BE2C (cell line): ENCODE measurements around the gene NTRK1.
A peak's percentile ranks its signal among the peaks of the same experiment; 100 is the strongest.

Experiments
- DNase-seq: peaks from one replicate; pipeline ENCODE4 v3.0.0-alpha.2; 2020
- H3K27me3 ChIP-seq: fragments of 250-450 bp; sonication (Bioruptor Pico); 2 replicates; pipeline ENCODE4 v1.5.1; 2020; ENCODE audit warnings: mild to moderate bottlenecking
- H3K36me3 ChIP-seq: fragments of 250-450 bp; sonication (Bioruptor Pico); 2 replicates; pipeline ENCODE4 v1.5.1; 2020; ENCODE audit warnings: mild to moderate bottlenecking
- H3K4me1 ChIP-seq: fragments of 250-450 bp; sonication (Bioruptor Pico); 2 replicates; pipeline ENCODE4 v1.5.1; 2020
- H3K4me3 ChIP-seq: 2 replicates; pipeline ENCODE4 v1.5.1; 2011; ENCODE audit warnings: low read depth, low read length
- H3K9me3 ChIP-seq: fragments of 250-450 bp; sonication (Bioruptor Pico); 2 replicates; pipeline ENCODE4 v1.5.1; 2020
- CTCF ChIP-seq: IDR thresholded peaks from 2 replicates; pipeline ENCODE4 v1.5.1; 2012; ENCODE audit warnings: mild to moderate bottlenecking, low read depth, low read length

The NTRK1 gene

GRCh38 chr1:156869455-156869854, 8.8 kb downstream of the NTRK1 start:
- H3K36me3 ChIP-seq, result no peaks in the 10 kb centered on the region
- no peaks in the 10 kb centered on the region for H3K9me3 ChIP-seq
- H3K4me1 ChIP-seq, result peaks cover 4% of the 10 kb centered on the region
- DNase-seq, result no peak
- no peak overlapping the region for H3K4me3 ChIP-seq
- no peaks in the 10 kb centered on the region for H3K27me3 ChIP-seq
- TF ChIP-seq CTCF, result no peak

- no peak for DNase-seq
- no peak for TF ChIP-seq CTCF
- H3K9me3 ChIP-seq, result no peaks in the 10 kb centered on the region
- H3K36me3 ChIP-seq, result peaks cover 6% of the 10 kb centered on the region
- no peak overlapping the region for H3K4me3 ChIP-seq
- H3K27me3 ChIP-seq, result no peaks in the 10 kb centered on the region
- H3K4me1 ChIP-seq, result peaks cover 25% of the 10 kb centered on the region
Observed at GRCh38 chr1:156873659-156874058, 13.0 kb downstream of the NTRK1 start.

- Histone ChIP-seq H3K9me3 (no peaks in the 10 kb centered on the region), H3K27me3 (no peaks in the 10 kb centered on the region), H3K4me3 (no peak overlapping the region), H3K4me1 (peaks cover 25% of the 10 kb centered on the region), H3K36me3 (peaks cover 6% of the 10 kb centered on the region)
- no peak for TF ChIP-seq CTCF
- DNase-seq, result no peak
Observed at GRCh38 chr1:156874142-156874541, 13.5 kb downstream of the NTRK1 start.

- no peaks in the 10 kb centered on the region for H3K9me3 ChIP-seq
- DNase-seq, result peak; percentile 67
- H3K36me3 ChIP-seq, result peaks cover 6% of the 10 kb centered on the region
- peaks cover 25% of the 10 kb centered on the region for H3K4me1 ChIP-seq
- no peak for TF ChIP-seq CTCF
- H3K4me3 ChIP-seq, result peak overlapping the region; percentile 31
- no peaks in the 10 kb centered on the region for H3K27me3 ChIP-seq
Observed at GRCh38 chr1:156874572-156875340, 14.1 kb downstream of the NTRK1 start.

GRCh38 chr1:156875341-156875615, 14.6 kb downstream of the NTRK1 start:
- TF ChIP-seq CTCF, result no peak
- H3K36me3 ChIP-seq, result peaks cover 6% of the 10 kb centered on the region
- peaks cover 25% of the 10 kb centered on the region for H3K4me1 ChIP-seq
- H3K9me3 ChIP-seq, result no peaks in the 10 kb centered on the region
- no peak for DNase-seq
- peak overlapping the region; percentile 31; the same call in 1 of the 2 replicates for H3K4me3 ChIP-seq
- no peaks in the 10 kb centered on the region for H3K27me3 ChIP-seq

- no peaks in the 10 kb centered on the region for H3K9me3 ChIP-seq
- H3K27me3 ChIP-seq, result no peaks in the 10 kb centered on the region
- H3K4me3 ChIP-seq, result no peak overlapping the region
- H3K4me1 ChIP-seq, result peaks cover 27% of the 10 kb centered on the region
- H3K36me3 ChIP-seq, result peaks cover 6% of the 10 kb centered on the region
- no peak for TF ChIP-seq CTCF
- no peak for DNase-seq
Observed at GRCh38 chr1:156876281-156876680, 15.6 kb downstream of the NTRK1 start.
